Spleen (tissue), 7 donors: ENCODE data around the gene LIPT2.

Source experiments
- POLR2A ChIP-seq, 3 donors: fragments of 450-650 bp; IDR thresholded peaks; one replicate each; pipeline ENCODE4 v1.5.1; 2017; ENCODE audit warnings: antibody characterized with exemption in 3 of 3, mild to moderate bottlenecking in 1 of 3
- POLR2AphosphoS5 ChIP-seq, 3 donors: sonication (generic); formaldehyde crosslinking; IDR thresholded peaks; one replicate each; pipeline ENCODE4 v1.5.1; 2017; ENCODE audit warnings: antibody characterized with exemption in 3 of 3
- TF ChIP-seq, protein P1 (sequence below), 11 experiments: fragments of 200-600 bp in 7 of 11; fragments of 450-650 bp in 4 of 11; sonication (generic) in 4 of 11; IDR thresholded peaks in 8 of 11; conservative IDR thresholded peaks in 3 of 11; 1 replicate in 7 of 11; 2 replicates in 4 of 11; pipeline versions ENCODE4 v1.4.0 to v1.8.0; 2016 to 2021; ENCODE audit warnings: antibody characterized with exemption in 11 of 11, inconsistent platforms in 4 of 11, mild to moderate bottlenecking in 1 of 11
- donor health status: DM: no; HTN: no; CAD: no; lungs with moderate emphysema.
- donor health status: DM: no; HTN: no; CAD: no.
- donor health status: DM: no; HTN: no; CAD: no.

DNA sequence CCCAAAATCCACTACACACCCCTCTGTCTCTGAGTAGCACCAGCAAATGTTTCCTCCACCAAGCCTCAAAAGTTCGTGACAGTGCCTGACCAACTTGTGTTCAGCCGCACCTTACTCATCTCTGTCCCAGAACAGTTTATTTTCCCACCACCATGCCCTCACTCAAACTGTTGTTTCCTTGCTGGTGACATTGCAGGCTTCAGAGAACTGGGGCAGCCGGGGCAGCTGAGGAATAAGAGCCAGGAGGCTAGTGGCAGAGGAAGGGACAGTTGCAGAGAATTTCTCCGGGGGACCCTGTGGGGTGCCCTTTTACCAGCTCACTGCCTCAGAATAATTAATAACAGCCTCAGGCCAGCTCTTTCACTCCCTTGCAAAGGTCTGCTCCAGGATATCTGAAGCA is 25.5 kb downstream of the LIPT2 start:
- TF ChIP-seq, protein P1, sequence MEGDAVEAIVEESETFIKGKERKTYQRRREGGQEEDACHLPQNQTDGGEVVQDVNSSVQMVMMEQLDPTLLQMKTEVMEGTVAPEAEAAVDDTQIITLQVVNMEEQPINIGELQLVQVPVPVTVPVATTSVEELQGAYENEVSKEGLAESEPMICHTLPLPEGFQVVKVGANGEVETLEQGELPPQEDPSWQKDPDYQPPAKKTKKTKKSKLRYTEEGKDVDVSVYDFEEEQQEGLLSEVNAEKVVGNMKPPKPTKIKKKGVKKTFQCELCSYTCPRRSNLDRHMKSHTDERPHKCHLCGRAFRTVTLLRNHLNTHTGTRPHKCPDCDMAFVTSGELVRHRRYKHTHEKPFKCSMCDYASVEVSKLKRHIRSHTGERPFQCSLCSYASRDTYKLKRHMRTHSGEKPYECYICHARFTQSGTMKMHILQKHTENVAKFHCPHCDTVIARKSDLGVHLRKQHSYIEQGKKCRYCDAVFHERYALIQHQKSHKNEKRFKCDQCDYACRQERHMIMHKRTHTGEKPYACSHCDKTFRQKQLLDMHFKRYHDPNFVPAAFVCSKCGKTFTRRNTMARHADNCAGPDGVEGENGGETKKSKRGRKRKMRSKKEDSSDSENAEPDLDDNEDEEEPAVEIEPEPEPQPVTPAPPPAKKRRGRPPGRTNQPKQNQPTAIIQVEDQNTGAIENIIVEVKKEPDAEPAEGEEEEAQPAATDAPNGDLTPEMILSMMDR (IDR thresholded peaks at IDR 0.05 in 8 of 11, conservative IDR thresholded peaks at IDR 0.05 in 3 of 11) = no peak
- TF ChIP-seq POLR2AphosphoS5 (IDR thresholded peaks at IDR 0.05) (no peak), POLR2A (IDR thresholded peaks at IDR 0.05) (no peak)
